Lower lobe of right lung (tissue), 2 donors: Measurements from ENCODE around the gene B4GALNT3. TPM values are rescaled to one million over a fixed set of nuclear protein-coding genes. Genes with fewer than 3 reads are reported as not detected.

Source experiments
- ATAC-seq, 2 donors: fragments of 200-7000 bp; cut with Tn5 transposase; one replicate each; pipeline ENCODE4 v1.9.1; 2020 to 2022; ENCODE audit warnings: mild to moderate bottlenecking in 2 of 2, moderate library complexity in 2 of 2
- DNase-seq: peaks from one replicate; pipeline ENCODE4 v3.0.0-alpha.2; 2020
- H3K27ac ChIP-seq: fragments of 200-600 bp; one replicate; pipeline ENCODE4 v1.8.0; 2022
- H3K27me3 ChIP-seq: fragments of 200-600 bp; one replicate; pipeline ENCODE4 v1.8.0; 2022; ENCODE audit warnings: low read depth
- H3K36me3 ChIP-seq: fragments of 200-600 bp; one replicate; pipeline ENCODE4 v1.8.0; 2022; ENCODE audit warnings: mild to moderate bottlenecking
- H3K4me1 ChIP-seq: fragments of 200-600 bp; one replicate; pipeline ENCODE4 v1.8.0; 2022
- H3K4me3 ChIP-seq: fragments of 200-600 bp; one replicate; pipeline ENCODE4 v1.8.0; 2022; ENCODE audit warnings: mild to moderate bottlenecking
- H3K9me3 ChIP-seq: fragments of 200-600 bp; one replicate; pipeline ENCODE4 v1.8.0; 2022
- CTCF ChIP-seq: fragments of 200-600 bp; IDR thresholded peaks from one replicate; pipeline ENCODE4 v1.8.0; 2022; ENCODE audit warnings: antibody characterized with exemption, mild to moderate bottlenecking
- intact Hi-C: fragments of 100-400 bp; cut with DNase I; formaldehyde crosslinking; loops from one replicate; pipeline ENCODE4 v1.11.0; 2022
- total RNA-seq: library from RNA; stranded (reverse); fragmentation: NEBNext Ultra II Directional; extraction: Animal tissue kit (Norgen Biotek cat#: 25700); gene quantifications from one replicate; pipeline ENCODE4 v1.2.1, GENCODE V29; 2021
- donor health status: DM: no; HTN: yes; CAD: no; lungs with severe emphysema.

The B4GALNT3 gene
- total RNA-seq, 1 donor from 2014 or later = 20.6 TPM

- H3K27me3 ChIP-seq = no peaks in the 10 kb centered on the region
- no peak for TF ChIP-seq CTCF
- ATAC-seq = peak; percentile 96
- H3K36me3 ChIP-seq = no peaks in the 10 kb centered on the region
- no peak overlapping the region for H3K4me3 ChIP-seq
- H3K4me1 ChIP-seq = no peaks in the 10 kb centered on the region
- DNase-seq = peak; percentile 72
- H3K27ac ChIP-seq = peak overlapping the region; percentile 71
- intact Hi-C loops = no loop called here
- no peaks in the 10 kb centered on the region for H3K9me3 ChIP-seq
Measured at GRCh38 chr12:503111-503761, 43.5 kb downstream of the B4GALNT3 start.

DNA sequence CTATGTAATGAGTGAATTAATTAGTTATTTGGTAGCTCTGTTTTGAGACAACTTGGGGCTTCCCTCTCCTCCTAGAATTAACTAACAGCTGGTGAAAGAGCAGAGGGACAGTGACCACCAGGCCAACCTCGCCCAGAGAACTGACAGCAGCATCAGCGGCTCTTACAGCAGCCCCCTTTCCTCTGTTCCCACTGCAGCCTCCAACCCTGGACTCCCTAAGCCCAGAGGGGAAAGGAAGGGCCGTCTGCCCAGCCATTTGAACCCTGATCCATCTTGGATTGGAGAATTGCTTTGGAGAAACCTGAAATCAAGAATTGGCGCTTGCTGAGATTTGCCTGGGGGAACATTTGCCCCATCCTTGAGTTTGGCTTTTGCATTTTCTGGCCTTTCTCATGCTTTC, 45.5 kb downstream of the B4GALNT3 start:
- no peak for TF ChIP-seq CTCF
- Histone ChIP-seq H3K27ac (no peak overlapping the region), H3K36me3 (no peaks in the 10 kb centered on the region), H3K4me1 (peaks cover 10% of the 10 kb centered on the region), H3K4me3 (no peak overlapping the region), H3K27me3 (no peaks in the 10 kb centered on the region), H3K9me3 (no peaks in the 10 kb centered on the region)
- intact Hi-C loops = no loop called here
- DNase-seq (no peak), ATAC-seq (no peak)

DNA sequence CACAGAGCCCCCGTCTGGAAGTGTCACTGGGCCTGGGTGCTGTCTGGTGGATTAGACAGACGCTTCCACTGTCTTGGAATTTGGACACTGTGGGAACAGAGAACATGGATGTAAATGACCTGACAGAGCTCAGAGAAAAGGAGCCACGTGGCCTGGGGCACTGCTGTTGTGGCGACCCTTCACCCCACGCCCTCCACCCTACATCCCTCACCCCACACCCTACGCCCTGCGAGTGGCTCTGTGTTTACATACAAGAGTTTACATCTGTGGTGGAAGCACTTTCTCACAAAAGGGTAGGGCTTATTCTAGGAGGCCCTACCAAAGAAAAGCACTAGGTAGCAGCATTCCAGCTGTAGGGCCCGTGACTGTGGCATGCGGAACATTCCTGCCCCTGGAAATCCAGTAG, 47.7 kb downstream of the B4GALNT3 start:
- ATAC-seq (no peak), DNase-seq (no peak)
- intact Hi-C loops = no loop called here
- Histone ChIP-seq H3K27ac (peak overlapping the region; percentile 18), H3K27me3 (no peaks in the 10 kb centered on the region), H3K4me1 (peaks cover 10% of the 10 kb centered on the region), H3K4me3 (no peak overlapping the region), H3K9me3 (no peaks in the 10 kb centered on the region), H3K36me3 (no peaks in the 10 kb centered on the region)
- TF ChIP-seq CTCF = no peak

DNA sequence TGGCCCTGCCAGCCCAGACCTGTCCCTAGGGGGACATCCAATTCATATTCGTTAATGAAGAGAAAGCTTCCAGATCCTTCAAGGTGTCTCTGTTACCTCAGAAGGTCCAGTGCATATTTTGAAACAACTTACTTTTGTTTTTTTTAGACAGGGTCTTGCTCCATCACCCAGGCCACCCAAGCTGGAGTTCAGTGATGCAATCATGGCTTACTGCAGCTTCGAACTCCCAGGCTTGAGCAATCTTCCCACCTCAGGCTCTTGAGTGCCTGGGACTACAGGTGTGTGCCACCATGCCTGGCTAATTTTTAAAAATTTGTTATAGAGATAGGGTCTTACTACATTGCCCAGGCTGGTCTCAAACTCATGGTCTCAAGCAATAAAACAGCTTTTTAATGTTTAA, 48.4 kb downstream of the B4GALNT3 start:
- no peaks in the 10 kb centered on the region for H3K36me3 ChIP-seq
- intact Hi-C loops = no loop called here
- peaks cover 10% of the 10 kb centered on the region for H3K4me1 ChIP-seq
- no peak for TF ChIP-seq CTCF
- no peak overlapping the region for H3K27ac ChIP-seq
- H3K4me3 ChIP-seq = no peak overlapping the region
- H3K27me3 ChIP-seq = no peaks in the 10 kb centered on the region
- peak in 1 of 2 donors; percentile 11 for ATAC-seq
- no peak for DNase-seq
- H3K9me3 ChIP-seq = no peaks in the 10 kb centered on the region

- H3K27me3 ChIP-seq = no peaks in the 10 kb centered on the region
- H3K27ac ChIP-seq = peak overlapping the region; percentile 56
- ATAC-seq (peak; percentile 75 to 80), DNase-seq (no peak)
- peaks cover 10% of the 10 kb centered on the region for H3K4me1 ChIP-seq
- no peaks in the 10 kb centered on the region for H3K36me3 ChIP-seq
- H3K9me3 ChIP-seq = no peaks in the 10 kb centered on the region
- intact Hi-C loops = no loop called here
- H3K4me3 ChIP-seq = no peak overlapping the region
- no peak for TF ChIP-seq CTCF
Measured at GRCh38 chr12:508795-509194, 49.1 kb downstream of the B4GALNT3 start.
